Measurements from ENCODE around the gene WDR45.

- no peak for TF ChIP-seq CTCF (IDR thresholded peaks at IDR 0.05)
- TF ChIP-seq POLR2A (IDR thresholded peaks at IDR 0.05): no peak
These were observed 49.7 kb upstream of the WDR45 start for GRCh38 chrX:49129427-49129826.
